ENCODE data around the gene FOSL2. TPM values are rescaled to one million over a fixed set of nuclear protein-coding genes. Genes with fewer than 3 reads are reported as not detected.

Gene FOSL2
- total RNA-seq, 1 donor from 2014 or later = 156 TPM

- Mint-ChIP-seq H3K4me1 (ENCODE audit: low read depth) (peaks cover 36% of the 10 kb centered on the region), H3K27ac (ENCODE audit: unreplicated experiment) (peak overlapping the region; percentile 28), H3K9me3 (ENCODE audit: low read depth) (no peaks in the 10 kb centered on the region)
These were observed 8.8 kb downstream of the FOSL2 start for GRCh38 chr2:28401411-28401810.

GRCh38 chr2:28401948-28402550 lies 9.4 kb downstream of the FOSL2 start:
- DNase-seq (ENCODE audit: low spot score) = no peak
- peak overlapping the region; percentile 43 for H3K27ac Mint-ChIP-seq (ENCODE audit: unreplicated experiment)
- no peak for TF ChIP-seq CTCF (IDR thresholded peaks at IDR 0.05)
- peaks cover 41% of the 10 kb centered on the region for H3K4me1 Mint-ChIP-seq (ENCODE audit: low read depth)
- peaks cover 29% of the 10 kb centered on the region for H3K36me3 Mint-ChIP-seq (ENCODE audit: low read depth)
- H3K27me3 Mint-ChIP-seq (ENCODE audit: low read depth) = no peaks in the 10 kb centered on the region
- no peaks in the 10 kb centered on the region for H3K9me3 Mint-ChIP-seq (ENCODE audit: low read depth)
- peak overlapping the region; percentile 11 for H3K4me3 Mint-ChIP-seq (ENCODE audit: unreplicated experiment)

More at GRCh38 chr2:28401411-28401810, 8.8 kb downstream of the FOSL2 start:
- TF ChIP-seq CTCF (IDR thresholded peaks at IDR 0.05) = no peak
- H3K4me3 Mint-ChIP-seq (ENCODE audit: unreplicated experiment) = peak overlapping the region; percentile 17
- H3K36me3 Mint-ChIP-seq (ENCODE audit: low read depth) = peaks cover 25% of the 10 kb centered on the region
- DNase-seq (ENCODE audit: low spot score) = no peak
- no peaks in the 10 kb centered on the region for H3K27me3 Mint-ChIP-seq (ENCODE audit: low read depth)

- no peak for DNase-seq (ENCODE audit: low spot score)
- TF ChIP-seq CTCF (IDR thresholded peaks at IDR 0.05) = no peak
- Mint-ChIP-seq H3K9me3 (ENCODE audit: low read depth) (no peaks in the 10 kb centered on the region), H3K4me1 (ENCODE audit: low read depth) (peaks cover 55% of the 10 kb centered on the region), H3K4me3 (ENCODE audit: unreplicated experiment) (no peak overlapping the region), H3K27me3 (ENCODE audit: low read depth) (no peaks in the 10 kb centered on the region), H3K27ac (ENCODE audit: unreplicated experiment) (peak overlapping the region; percentile 60), H3K36me3 (ENCODE audit: low read depth) (peaks cover 36% of the 10 kb centered on the region)
These were observed 10.8 kb downstream of the FOSL2 start for GRCh38 chr2:28403370-28403956.

GRCh38 chr2:28404086-28404485 lies 11.4 kb downstream of the FOSL2 start:
- TF ChIP-seq CTCF (IDR thresholded peaks at IDR 0.05) = no peak
- Mint-ChIP-seq H3K36me3 (ENCODE audit: low read depth) (peaks cover 40% of the 10 kb centered on the region), H3K4me3 (ENCODE audit: unreplicated experiment) (no peak overlapping the region), H3K27me3 (ENCODE audit: low read depth) (no peaks in the 10 kb centered on the region), H3K9me3 (ENCODE audit: low read depth) (no peaks in the 10 kb centered on the region), H3K4me1 (ENCODE audit: low read depth) (peaks cover 61% of the 10 kb centered on the region), H3K27ac (ENCODE audit: unreplicated experiment) (peak overlapping the region; percentile 45)
- no peak for DNase-seq (ENCODE audit: low spot score)

GRCh38 chr2:28405537-28405936 lies 12.9 kb downstream of the FOSL2 start:
- Mint-ChIP-seq H3K4me1 (ENCODE audit: low read depth) (peaks cover 68% of the 10 kb centered on the region), H3K36me3 (ENCODE audit: low read depth) (peaks cover 48% of the 10 kb centered on the region), H3K27ac (ENCODE audit: unreplicated experiment) (no peak overlapping the region), H3K4me3 (ENCODE audit: unreplicated experiment) (no peak overlapping the region), H3K9me3 (ENCODE audit: low read depth) (no peaks in the 10 kb centered on the region), H3K27me3 (ENCODE audit: low read depth) (no peaks in the 10 kb centered on the region)
- no peak for DNase-seq (ENCODE audit: low spot score)
- no peak for TF ChIP-seq CTCF (IDR thresholded peaks at IDR 0.05)
